ENCODE results near the gene SRF. TPM values are rescaled to one million over a fixed set of nuclear protein-coding genes. Genes with fewer than 3 reads are reported as not detected.
"Not testable (repeated sequence)": the region's sequence is repeated elsewhere in the genome, so short reads cannot be mapped to it uniquely, and the experiment has no call there.

The SRF gene
- total RNA-seq, 2 donors from 2014 or later = 32.7 to 44.2 TPM

DNA sequence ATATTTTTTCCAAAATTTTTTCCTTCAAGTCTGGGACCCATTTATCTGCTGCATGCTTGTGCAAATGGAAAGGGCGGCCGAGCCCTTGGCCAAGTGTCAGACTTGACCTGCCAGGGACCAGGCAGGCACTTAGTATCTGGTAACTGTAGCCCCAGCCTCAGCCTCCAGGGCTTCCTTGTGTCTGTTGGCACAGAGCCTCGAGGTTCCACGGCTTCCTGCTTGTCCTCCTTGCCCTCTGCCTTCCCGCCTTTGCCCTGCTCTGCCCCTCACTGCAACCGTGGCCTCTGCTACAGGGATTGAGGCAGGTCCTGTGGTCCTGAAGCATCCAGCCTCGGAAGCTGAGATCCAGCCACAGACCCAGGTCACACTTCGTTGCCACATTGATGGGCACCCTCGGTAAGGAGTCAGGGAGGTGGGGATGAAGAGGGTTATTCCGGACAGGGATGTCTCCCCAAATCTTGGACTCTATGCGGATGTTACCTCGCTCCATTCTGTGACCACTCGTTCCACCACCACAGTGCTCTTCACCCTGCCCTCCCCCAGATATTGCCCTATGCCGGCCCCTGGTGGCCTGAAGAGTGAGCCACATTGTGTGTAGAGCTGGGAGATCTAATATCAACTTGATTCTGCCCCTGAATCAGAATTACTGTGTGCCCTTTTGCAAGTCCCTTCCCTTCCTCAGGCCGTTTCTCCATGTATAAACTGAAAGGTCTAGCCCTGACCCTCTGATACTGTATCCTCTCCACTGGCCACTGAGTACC, 41.5 kb upstream of the SRF start:
- H3K27ac Mint-ChIP-seq = peak overlapping the region; percentile 75

DNA sequence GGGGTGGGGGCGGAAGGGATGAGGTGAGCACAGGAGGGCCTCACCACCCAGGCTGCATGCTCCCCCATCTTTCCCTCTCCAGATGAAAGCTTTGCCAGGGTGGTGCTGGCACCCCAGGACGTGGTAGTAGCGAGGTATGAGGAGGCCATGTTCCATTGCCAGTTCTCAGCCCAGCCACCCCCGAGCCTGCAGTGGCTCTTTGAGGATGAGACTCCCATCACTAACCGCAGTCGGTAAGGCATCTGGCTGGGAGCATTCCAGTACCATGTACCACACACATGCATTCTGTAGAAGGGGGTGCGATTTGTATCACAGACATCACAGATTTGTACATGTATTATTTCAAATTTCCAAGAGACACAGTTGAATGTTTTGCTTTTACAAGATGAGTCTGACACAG, 40.6 kb upstream of the SRF start:
- peaks cover 14% of the 10 kb centered on the region for H3K4me1 Mint-ChIP-seq
- WGBS, 2 experiments (ENCODE audit: insufficient coverage in 1 of 2, insufficient read length in 1 of 2) = 95 to 97% methylated on average over 5 to 7 of the region's 7 CpGs

More for the DNA sequence above, 41.5 kb upstream of the SRF start:
- H3K36me3 Mint-ChIP-seq (ENCODE audit: low read depth) = peaks cover 29% of the 10 kb centered on the region
- H3K4me1 Mint-ChIP-seq = peaks cover 15% of the 10 kb centered on the region
- Histone ChIP-seq H3K4me3 (ENCODE audit: low read length) (no peak overlapping the region), H3K27ac (ENCODE audit: low read depth, low read length) (peak overlapping the region; percentile 44), H3K27me3 (ENCODE audit: control insufficient read depth, insufficient read depth, low read length, poor library complexity, severe bottlenecking) (no peaks in the 10 kb centered on the region), H3K36me3 (ENCODE audit: control insufficient read depth, insufficient read depth, low read length) (peaks cover 36% of the 10 kb centered on the region), H3K4me1 (ENCODE audit: control insufficient read depth, insufficient read depth, low read length) (no peaks in the 10 kb centered on the region), H3K9ac (ENCODE audit: extremely low read depth, low read length, poor library complexity, severe bottlenecking) (no peak overlapping the region), H3K9me3 (ENCODE audit: control insufficient read depth, low read length) (no peaks in the 10 kb centered on the region)
- WGBS, 2 experiments (ENCODE audit: insufficient coverage in 1 of 2, insufficient read length in 1 of 2) = 82 to 89% methylated on average over 12 to 15 of the region's 15 CpGs
- peak; percentile 81 for DNase-seq
- TF ChIP-seq, protein P1, sequence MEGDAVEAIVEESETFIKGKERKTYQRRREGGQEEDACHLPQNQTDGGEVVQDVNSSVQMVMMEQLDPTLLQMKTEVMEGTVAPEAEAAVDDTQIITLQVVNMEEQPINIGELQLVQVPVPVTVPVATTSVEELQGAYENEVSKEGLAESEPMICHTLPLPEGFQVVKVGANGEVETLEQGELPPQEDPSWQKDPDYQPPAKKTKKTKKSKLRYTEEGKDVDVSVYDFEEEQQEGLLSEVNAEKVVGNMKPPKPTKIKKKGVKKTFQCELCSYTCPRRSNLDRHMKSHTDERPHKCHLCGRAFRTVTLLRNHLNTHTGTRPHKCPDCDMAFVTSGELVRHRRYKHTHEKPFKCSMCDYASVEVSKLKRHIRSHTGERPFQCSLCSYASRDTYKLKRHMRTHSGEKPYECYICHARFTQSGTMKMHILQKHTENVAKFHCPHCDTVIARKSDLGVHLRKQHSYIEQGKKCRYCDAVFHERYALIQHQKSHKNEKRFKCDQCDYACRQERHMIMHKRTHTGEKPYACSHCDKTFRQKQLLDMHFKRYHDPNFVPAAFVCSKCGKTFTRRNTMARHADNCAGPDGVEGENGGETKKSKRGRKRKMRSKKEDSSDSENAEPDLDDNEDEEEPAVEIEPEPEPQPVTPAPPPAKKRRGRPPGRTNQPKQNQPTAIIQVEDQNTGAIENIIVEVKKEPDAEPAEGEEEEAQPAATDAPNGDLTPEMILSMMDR (conservative IDR thresholded peaks at IDR 0.05) = peak; percentile 79
- H3K9me3 Mint-ChIP-seq = no peaks in the 10 kb centered on the region
- H3K4me3 Mint-ChIP-seq = no peak overlapping the region
- H3K27me3 Mint-ChIP-seq (ENCODE audit: insufficient read depth) = no peaks in the 10 kb centered on the region

DNA sequence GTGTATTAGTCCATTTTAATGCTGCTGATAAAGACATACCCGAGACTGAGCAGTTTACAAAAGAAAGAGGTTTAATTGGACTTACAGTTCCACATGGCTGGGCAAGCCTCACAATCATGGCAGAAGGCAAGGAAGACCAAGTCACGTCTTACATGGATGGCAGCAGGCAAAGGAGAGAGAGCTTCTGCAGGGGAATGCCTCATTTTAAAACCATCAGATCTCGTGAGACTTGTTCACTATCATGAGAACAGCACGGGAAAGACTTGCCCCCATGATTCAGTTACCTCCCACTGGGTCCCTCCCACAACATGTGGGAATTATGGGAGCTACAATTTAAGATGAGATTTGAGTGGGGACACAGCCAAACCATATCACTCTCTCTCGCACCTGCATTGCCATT, 39.7 kb upstream of the SRF start:
- WGBS, 2 experiments (ENCODE audit: insufficient coverage in 1 of 2, insufficient read length in 1 of 2) = 93 to 100% methylated on average over 3 to 5 of the region's 5 CpGs
- H3K9ac ChIP-seq (ENCODE audit: extremely low read depth, low read length, poor library complexity, severe bottlenecking); H3K27me3 ChIP-seq (ENCODE audit: control insufficient read depth, insufficient read depth, low read length, poor library complexity, severe bottlenecking); H3K4me3 Mint-ChIP-seq; H3K9me3 ChIP-seq (ENCODE audit: control insufficient read depth, low read length); H3K27me3 Mint-ChIP-seq (ENCODE audit: insufficient read depth); H3K4me1 Mint-ChIP-seq; H3K4me1 ChIP-seq (ENCODE audit: control insufficient read depth, insufficient read depth, low read length); H3K27ac Mint-ChIP-seq; H3K9me3 Mint-ChIP-seq; H3K4me3 ChIP-seq (ENCODE audit: low read length); DNase-seq; H3K27ac ChIP-seq (ENCODE audit: low read depth, low read length): not testable (repeated sequence)
- H3K36me3 Mint-ChIP-seq (ENCODE audit: low read depth) = peaks cover 35% of the 10 kb centered on the region
- peaks cover 41% of the 10 kb centered on the region for H3K36me3 ChIP-seq (ENCODE audit: control insufficient read depth, insufficient read depth, low read length)

More for the DNA sequence above, 40.6 kb upstream of the SRF start:
- Mint-ChIP-seq H3K27me3 (ENCODE audit: insufficient read depth) (no peaks in the 10 kb centered on the region), H3K9me3 (no peaks in the 10 kb centered on the region), H3K36me3 (ENCODE audit: low read depth) (peaks cover 34% of the 10 kb centered on the region), H3K4me3 (no peak overlapping the region), H3K27ac (no peak overlapping the region)
- Histone ChIP-seq H3K9ac (ENCODE audit: extremely low read depth, low read length, poor library complexity, severe bottlenecking) (no peak overlapping the region), H3K27me3 (ENCODE audit: control insufficient read depth, insufficient read depth, low read length, poor library complexity, severe bottlenecking) (no peaks in the 10 kb centered on the region), H3K9me3 (ENCODE audit: control insufficient read depth, low read length) (no peaks in the 10 kb centered on the region), H3K27ac (ENCODE audit: low read depth, low read length) (no peak overlapping the region), H3K36me3 (ENCODE audit: control insufficient read depth, insufficient read depth, low read length) (peaks cover 39% of the 10 kb centered on the region), H3K4me1 (ENCODE audit: control insufficient read depth, insufficient read depth, low read length) (no peaks in the 10 kb centered on the region), H3K4me3 (ENCODE audit: low read length) (no peak overlapping the region)
- TF ChIP-seq, protein P1 (conservative IDR thresholded peaks at IDR 0.05) = no peak
- DNase-seq = no peak

Measured in endodermal cell (in vitro differentiated cells).